ENCODE data around the gene MYO15B.

DNA sequence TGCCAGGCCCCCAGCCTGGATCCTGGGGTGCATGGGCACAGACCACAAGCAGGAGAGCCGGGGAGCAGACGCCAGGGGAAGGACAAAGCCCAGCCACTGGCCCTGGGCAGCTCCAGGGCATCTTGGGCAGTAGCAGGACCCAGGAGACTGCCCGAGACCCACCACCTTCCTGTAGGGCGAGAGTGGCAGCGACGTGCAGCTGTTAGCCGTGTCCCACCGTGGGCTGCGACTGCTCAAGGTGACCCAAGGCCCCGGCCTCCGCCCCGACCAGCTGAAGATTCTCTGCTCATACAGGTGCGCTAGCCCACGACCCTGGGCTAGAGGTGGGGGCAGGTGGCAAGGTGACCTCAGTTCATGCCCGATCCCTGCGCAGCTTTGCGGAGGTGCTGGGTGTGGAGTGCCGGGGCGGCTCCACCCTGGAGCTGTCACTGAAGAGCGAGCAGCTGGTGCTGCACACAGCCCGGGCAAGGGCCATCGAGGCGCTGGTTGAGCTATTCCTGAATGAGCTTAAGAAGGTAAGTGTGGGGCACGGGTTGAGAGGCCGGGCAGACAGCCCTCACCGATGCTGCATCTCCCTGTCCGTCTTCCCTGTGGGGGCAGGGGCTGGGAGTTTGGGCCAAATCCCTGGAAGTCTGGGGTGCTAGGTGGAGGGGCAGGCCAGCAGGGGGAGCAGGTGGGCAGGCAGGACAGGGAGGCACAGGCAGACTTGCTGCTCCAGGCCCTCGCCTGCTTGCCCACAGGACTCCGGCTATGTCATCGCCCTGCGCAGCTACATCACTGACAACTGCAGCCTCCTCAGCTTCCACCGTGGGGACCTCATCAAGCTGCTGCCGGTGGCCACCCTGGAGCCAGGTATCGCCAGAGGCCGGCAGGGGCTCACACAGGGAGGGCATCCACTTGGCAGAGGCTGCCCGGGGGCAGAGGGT, 32.2 kb downstream of the MYO15B start:
- TF ChIP-seq TAF1 (IDR thresholded peaks at IDR 0.05; ENCODE audit: borderline replicate concordance, insufficient read depth, low read length) (no peak), POLR2AphosphoS5 (IDR thresholded peaks at IDR 0.05; ENCODE audit: low read depth, low read length) (no peak)

Measured in PFSK-1 (cell line).